ENCODE data around the gene RAD9A.

Gene RAD9A

GRCh38 chr11:67429038-67429668 lies 37.4 kb downstream of the RAD9A start:
- no peak for TF ChIP-seq TARDBP (IDR thresholded peaks at IDR 0.05)
- TF ChIP-seq BHLHE40 (IDR thresholded peaks at IDR 0.05; ENCODE audit: borderline replicate concordance): no peak
- TF ChIP-seq SP1 (IDR thresholded peaks at IDR 0.05): no peak
- no peak for TF ChIP-seq ARNT (IDR thresholded peaks at IDR 0.05)
- TF ChIP-seq LEF1 (IDR thresholded peaks at IDR 0.05; ENCODE audit: borderline replicate concordance): no peak
- TF ChIP-seq ZNF384 (IDR thresholded peaks at IDR 0.05): no peak
- no peak for TF ChIP-seq PKNOX1 (IDR thresholded peaks at IDR 0.05)
- no peak for TF ChIP-seq L3MBTL2 (conservative IDR thresholded peaks at IDR 0.05)
- TF ChIP-seq CTBP1 (IDR thresholded peaks at IDR 0.05; ENCODE audit: borderline replicate concordance): no peak
- no peak for TF ChIP-seq ELF4 (IDR thresholded peaks at IDR 0.05)
- TF ChIP-seq SUZ12 (IDR thresholded peaks at IDR 0.05): no peak
- no peak for TF ChIP-seq HDGF (IDR thresholded peaks at IDR 0.05; ENCODE audit: borderline replicate concordance)
- TF ChIP-seq FOXK2 (IDR thresholded peaks at IDR 0.05): no peak
- TF ChIP-seq NFRKB (IDR thresholded peaks at IDR 0.05): no peak
- TF ChIP-seq FOXA1 (IDR thresholded peaks at IDR 0.05): no peak
- no peak for TF ChIP-seq FOXM1 (IDR thresholded peaks at IDR 0.05; ENCODE audit: borderline replicate concordance)
- DNase-seq (ENCODE audit: extremely low spot score): no peak
- ChIA-PET POLR2A (interaction anchor here (1.2 to 3.2 kb wide), 12 partner anchors 9 to 62 kb away, joined by 3 to 12 read pairs (median 6); partner anchors contain the start of genes CORO1B, PPP1CA, RAD9A and TMEM134), CTCF (no interaction called here)

- DNase-seq (ENCODE audit: extremely low spot score): no peak
- ChIA-PET CTCF (no interaction called here), POLR2A (interaction anchor here (1.2 to 3.2 kb wide), 6 partner anchors 8 to 39 kb away, joined by 4 to 12 read pairs (median 8); partner anchors contain the start of genes PPP1CA and TMEM134)
- TF ChIP-seq FOXM1 (IDR thresholded peaks at IDR 0.05; ENCODE audit: borderline replicate concordance): no peak
- TF ChIP-seq SUZ12 (IDR thresholded peaks at IDR 0.05): no peak
- TF ChIP-seq ARNT (IDR thresholded peaks at IDR 0.05): no peak
- no peak for TF ChIP-seq TARDBP (IDR thresholded peaks at IDR 0.05)
- no peak for TF ChIP-seq PKNOX1 (IDR thresholded peaks at IDR 0.05)
- TF ChIP-seq CTBP1 (IDR thresholded peaks at IDR 0.05; ENCODE audit: borderline replicate concordance): no peak
- no peak for TF ChIP-seq SP1 (IDR thresholded peaks at IDR 0.05)
These were observed 37.9 kb downstream of the RAD9A start for GRCh38 chr11:67429722-67430121.

GRCh38 chr11:67431346-67432249 lies 39.8 kb downstream of the RAD9A start:
- CTCF ChIA-PET: interaction anchor here (0.6 to 0.7 kb wide), 2 partner anchors 11 to 177 kb away, joined by 3 to 7 read pairs; no protein-coding TSS in a partner anchor
- TF ChIP-seq BHLHE40 (IDR thresholded peaks at IDR 0.05; ENCODE audit: borderline replicate concordance): no peak
- TF ChIP-seq FOXA1 (IDR thresholded peaks at IDR 0.05): no peak
- POLR2A ChIA-PET: interaction anchor here (1.0 kb wide), 1 partner anchor 34 kb away, joined by 3 read pairs; no protein-coding TSS in a partner anchor
- no peak for DNase-seq (ENCODE audit: extremely low spot score)

GRCh38 chr11:67432655-67433349 lies 41.0 kb downstream of the RAD9A start:
- ChIA-PET POLR2A (interaction anchor here (1.0 kb wide), 1 partner anchor 33 kb away, joined by 3 read pairs; no protein-coding TSS in a partner anchor), CTCF (no interaction called here)
- DNase-seq (ENCODE audit: extremely low spot score): no peak
- TF ChIP-seq ELF4 (IDR thresholded peaks at IDR 0.05) (no peak), BHLHE40 (IDR thresholded peaks at IDR 0.05; ENCODE audit: borderline replicate concordance) (no peak), NFRKB (IDR thresholded peaks at IDR 0.05) (no peak), ARNT (IDR thresholded peaks at IDR 0.05) (no peak), SP1 (IDR thresholded peaks at IDR 0.05) (no peak), SUZ12 (IDR thresholded peaks at IDR 0.05) (no peak), PKNOX1 (IDR thresholded peaks at IDR 0.05) (no peak), L3MBTL2 (conservative IDR thresholded peaks at IDR 0.05) (no peak), HDGF (IDR thresholded peaks at IDR 0.05; ENCODE audit: borderline replicate concordance) (no peak), ZNF384 (IDR thresholded peaks at IDR 0.05) (no peak), TARDBP (IDR thresholded peaks at IDR 0.05) (no peak), FOXA1 (IDR thresholded peaks at IDR 0.05) (no peak), FOXM1 (IDR thresholded peaks at IDR 0.05; ENCODE audit: borderline replicate concordance) (no peak), LEF1 (IDR thresholded peaks at IDR 0.05; ENCODE audit: borderline replicate concordance) (no peak), FOXK2 (IDR thresholded peaks at IDR 0.05) (no peak), CTBP1 (IDR thresholded peaks at IDR 0.05; ENCODE audit: borderline replicate concordance) (no peak)

- no peak for TF ChIP-seq ELF4 (IDR thresholded peaks at IDR 0.05)
- no peak for TF ChIP-seq FOXA1 (IDR thresholded peaks at IDR 0.05)
- no peak for TF ChIP-seq ZNF384 (IDR thresholded peaks at IDR 0.05)
- no peak for TF ChIP-seq ARNT (IDR thresholded peaks at IDR 0.05)
- no peak for TF ChIP-seq NFRKB (IDR thresholded peaks at IDR 0.05)
- TF ChIP-seq LEF1 (IDR thresholded peaks at IDR 0.05; ENCODE audit: borderline replicate concordance): no peak
- TF ChIP-seq BHLHE40 (IDR thresholded peaks at IDR 0.05; ENCODE audit: borderline replicate concordance): no peak
- no peak for TF ChIP-seq HDGF (IDR thresholded peaks at IDR 0.05; ENCODE audit: borderline replicate concordance)
- TF ChIP-seq FOXK2 (IDR thresholded peaks at IDR 0.05): no peak
- no peak for TF ChIP-seq SP1 (IDR thresholded peaks at IDR 0.05)
- TF ChIP-seq PKNOX1 (IDR thresholded peaks at IDR 0.05): no peak
- TF ChIP-seq SUZ12 (IDR thresholded peaks at IDR 0.05): no peak
- TF ChIP-seq L3MBTL2 (conservative IDR thresholded peaks at IDR 0.05): no peak
- no peak for DNase-seq (ENCODE audit: extremely low spot score)
- ChIA-PET CTCF (no interaction called here), POLR2A (no interaction called here)
These were observed 42.0 kb downstream of the RAD9A start for GRCh38 chr11:67433536-67434394.

Measured in HEK293T (cell line).